Sigmoid colon (tissue), 7 donors: ENCODE data around the gene MT1F. TPM values are rescaled to one million over a fixed set of nuclear protein-coding genes. Genes with fewer than 3 reads are reported as not detected.
A peak's percentile ranks its signal among the peaks of the same experiment; 100 is the strongest.

ENCODE experiments used
- DNase-seq: peaks from one replicate; pipeline ENCODE4 v3.0.0-alpha.2; 2019
- H3K27ac ChIP-seq, 4 donors: fragments of 200-600 bp; sonication (generic); one replicate each; pipeline ENCODE4 v1.5.1; 2016 to 2019; ENCODE audit warnings: mild to moderate bottlenecking in 1 of 4
- H3K27me3 ChIP-seq, 3 donors: fragments of 200-600 bp; sonication (generic); one replicate each; pipeline ENCODE4 v1.5.1; 2019; ENCODE audit warnings: mild to moderate bottlenecking in 1 of 3
- H3K36me3 ChIP-seq, 4 donors: fragments of 200-600 bp; sonication (generic); one replicate each; pipeline ENCODE4 v1.5.1; 2016 to 2019
- H3K4me1 ChIP-seq, 4 donors: fragments of 200-600 bp; sonication (generic); one replicate each; pipeline ENCODE4 v1.5.1; 2017 to 2019
- H3K4me3 ChIP-seq, 4 donors: fragments of 200-600 bp; sonication (generic); one replicate each; pipeline ENCODE4 v1.5.1; 2017 to 2019; ENCODE audit warnings: mild to moderate bottlenecking in 2 of 4, moderate library complexity in 1 of 4
- H3K9me3 ChIP-seq, 4 donors: fragments of 200-600 bp in 3 of 4; sonication (generic) in 3 of 4; one replicate each; pipeline versions ENCODE4 v1.5.1 to v1.6.1; 2013 to 2019
- CTCF ChIP-seq, 4 experiments: fragments of 450-650 bp in 3 of 4; fragments of 200-600 bp in 1 of 4; IDR thresholded peaks; one replicate each; pipeline ENCODE4 v1.5.1; 2016 to 2019; ENCODE audit warnings: antibody characterized with exemption in 4 of 4, mild to moderate bottlenecking in 3 of 4, moderate library complexity in 2 of 4
- EP300 ChIP-seq, 4 donors: sonication (generic); formaldehyde crosslinking; IDR thresholded peaks; one replicate each; pipeline ENCODE4 v1.6.1; 2017; ENCODE audit warnings: antibody characterized with exemption in 4 of 4
- POLR2A ChIP-seq, 2 donors: fragments of 450-650 bp; IDR thresholded peaks; one replicate each; pipeline ENCODE4 v1.6.1; 2016; ENCODE audit warnings: antibody characterized with exemption in 2 of 2, mild to moderate bottlenecking in 2 of 2, moderate library complexity in 2 of 2
- POLR2AphosphoS5 ChIP-seq, 4 donors: sonication (generic); formaldehyde crosslinking; IDR thresholded peaks; one replicate each; pipeline ENCODE4 v1.6.1; 2017; ENCODE audit warnings: antibody characterized with exemption in 4 of 4
- WGBS, 2 donors: extraction: QIAGEN DNeasy Blood & Tissue Kit; methylation state at CpG; one replicate each; pipeline ENCODE4 v1.1.7; 2013; 5-methylcytosine and 5-hydroxymethylcytosine counted together
- intact Hi-C: fragments of 100-400 bp; cut with DNase I; formaldehyde crosslinking; loops from one replicate; pipeline ENCODE4 v1.15.1; 2023
- polyA plus RNA-seq, 3 donors: library from polyadenylated mRNA; stranded (reverse); fragments of 200-250 nt; gene quantifications; one replicate each; pipeline ENCODE4 v1.2.3, GENCODE V29; 2013
- total RNA-seq, 4 donors: library from RNA; depleted of rRNA; stranded (reverse); fragments of >200 nt; gene quantifications; one replicate each; pipeline ENCODE4 v1.1.0, GENCODE V29; 2016
- donor health status: healthy with polysubstance abuse.
- donor health status: Bipolar disorder and iron deficiency.
- donor health status: healthy.

MT1F gene
- total and polyA plus RNA-seq, 7 donors: 0.71 to 117 (median 3.1) TPM

GRCh38 chr16:56683424-56684172 is 25.8 kb downstream of the MT1F start:
- Histone ChIP-seq H3K27ac (peak overlapping the region; percentile 66 to 83 (median 80)), H3K9me3 (no peaks in the 10 kb centered on the region), H3K4me1 (peaks cover 0 to 27% (median 22%) of the 10 kb centered on the region in 4 donors), H3K4me3 (peak overlapping the region; percentile 44 to 66 (median 58)), H3K36me3 (no peaks in the 10 kb centered on the region), H3K27me3 (no peaks in the 10 kb centered on the region)
- 60 to 79% methylated on average over 5 of the region's 5 CpGs for WGBS, 2 donors
- peak; percentile 68 for DNase-seq
- TF ChIP-seq CTCF (IDR thresholded peaks at IDR 0.05): no peak
- no peak for TF ChIP-seq EP300 (IDR thresholded peaks at IDR 0.05)
- TF ChIP-seq POLR2A (IDR thresholded peaks at IDR 0.05): no peak
- TF ChIP-seq POLR2AphosphoS5 (IDR thresholded peaks at IDR 0.05): no peak
- intact Hi-C loops: loop anchor here (2.0 kb wide), 1 partner anchor 59 kb away; the partner anchor contains the start of gene MT1E

- Histone ChIP-seq H3K4me1 (peaks cover 0 to 27% (median 22%) of the 10 kb centered on the region in 4 donors), H3K4me3 (peak overlapping the region in 2 of 4 donors; percentile 58 to 66), H3K27ac (peak overlapping the region; percentile 19 to 83 (median 42)), H3K9me3 (no peaks in the 10 kb centered on the region), H3K36me3 (no peaks in the 10 kb centered on the region), H3K27me3 (no peaks in the 10 kb centered on the region)
- intact Hi-C loops: no loop called here
- DNase-seq: peak; percentile 69
- TF ChIP-seq POLR2AphosphoS5 (IDR thresholded peaks at IDR 0.05): no peak
- no peak for TF ChIP-seq CTCF (IDR thresholded peaks at IDR 0.05)
- TF ChIP-seq EP300 (IDR thresholded peaks at IDR 0.05): no peak
- 72 to 80% methylated on average over 4 of the region's 4 CpGs for WGBS, 2 donors
Measured at GRCh38 chr16:56684256-56684925, 26.6 kb downstream of the MT1F start.

GRCh38 chr16:56684926-56685590 is 27.3 kb downstream of the MT1F start:
- Histone ChIP-seq H3K4me1 (peaks cover 0 to 27% (median 22%) of the 10 kb centered on the region in 4 donors), H3K9me3 (no peaks in the 10 kb centered on the region), H3K27ac (peak overlapping the region; percentile 19 to 83 (median 42)), H3K4me3 (no peak overlapping the region), H3K27me3 (no peaks in the 10 kb centered on the region), H3K36me3 (no peaks in the 10 kb centered on the region)
- TF ChIP-seq EP300 (IDR thresholded peaks at IDR 0.05) (peak in 1 of 4 donors; percentile 19), POLR2AphosphoS5 (IDR thresholded peaks at IDR 0.05) (peak in 1 of 4 donors; percentile 36), CTCF (IDR thresholded peaks at IDR 0.05) (no peak), POLR2A (IDR thresholded peaks at IDR 0.05) (no peak)
- intact Hi-C loops: no loop called here
- peak; percentile 76 for DNase-seq
- 89 to 93% methylated on average over 4 of the region's 4 CpGs for WGBS, 2 donors

GRCh38 chr16:56686758-56687157 is 29.0 kb downstream of the MT1F start:
- WGBS, 2 donors: 96% methylated on average over 7 of the region's 7 CpGs
- TF ChIP-seq POLR2A (IDR thresholded peaks at IDR 0.05) (no peak), POLR2AphosphoS5 (IDR thresholded peaks at IDR 0.05) (no peak), EP300 (IDR thresholded peaks at IDR 0.05) (no peak), CTCF (IDR thresholded peaks at IDR 0.05) (no peak)
- intact Hi-C loops: no loop called here
- Histone ChIP-seq H3K27ac (no peak overlapping the region), H3K27me3 (no peaks in the 10 kb centered on the region), H3K4me1 (peaks cover 0 to 22% (median 19%) of the 10 kb centered on the region in 4 donors), H3K4me3 (no peak overlapping the region), H3K9me3 (no peaks in the 10 kb centered on the region), H3K36me3 (no peaks in the 10 kb centered on the region)
- DNase-seq: no peak
